H9 (cell line): Measurements from ENCODE around the gene FGF9. TPM values are rescaled to one million over a fixed set of nuclear protein-coding genes. Genes with fewer than 3 reads are reported as not detected.

Experiments used
- DNase-seq: peaks from one replicate; pipeline ENCODE4 v3.0.0-alpha.2; 2017
- H2AFZ ChIP-seq: one replicate; pipeline ENCODE4 v1.6.1; 2013; ENCODE audit warnings: mild to moderate bottlenecking, low read length, control low read depth, moderate library complexity
- H2AK5ac ChIP-seq: 2 replicates; pipeline ENCODE4 v1.6.1; 2013; ENCODE audit warnings: low read length, control low read depth, mixed read lengths; ENCODE audit not compliant: insufficient read length
- H2BK120ac ChIP-seq: one replicate; pipeline ENCODE4 v1.6.1; 2013; ENCODE audit warnings: low read depth, mild to moderate bottlenecking, low read length, control low read depth, inconsistent platforms; ENCODE audit not compliant: poor library complexity, severe bottlenecking
- H2BK12ac ChIP-seq: 2 replicates; pipeline ENCODE4 v1.6.1; 2013; ENCODE audit warnings: low read length, control low read depth, mixed read lengths, low read depth; ENCODE audit not compliant: insufficient read length
- H2BK15ac ChIP-seq: 2 replicates; pipeline ENCODE4 v1.6.1; 2013; ENCODE audit warnings: low read depth, low read length, control low read depth
- H2BK20ac ChIP-seq: one replicate; pipeline ENCODE4 v1.6.1; 2013; ENCODE audit warnings: low read depth, mild to moderate bottlenecking, low read length, control low read depth, inconsistent platforms; ENCODE audit not compliant: poor library complexity, severe bottlenecking
- H2BK5ac ChIP-seq: 2 replicates; pipeline ENCODE4 v1.6.1; 2013; ENCODE audit warnings: low read length, control low read depth, mixed read lengths; ENCODE audit not compliant: insufficient read length
- H3K14ac ChIP-seq: 2 replicates; pipeline ENCODE4 v1.6.1; 2013; ENCODE audit warnings: low read length, control low read depth; ENCODE audit not compliant: insufficient read depth
- H3K18ac ChIP-seq: 2 replicates; pipeline ENCODE4 v1.6.1; 2013; ENCODE audit warnings: low read depth, mild to moderate bottlenecking, mixed read lengths, low read length, control low read depth; ENCODE audit not compliant: insufficient read length
- H3K23ac ChIP-seq: 2 replicates; pipeline ENCODE4 v1.6.1; 2013; ENCODE audit warnings: low read length, control low read depth, mixed read lengths, low read depth; ENCODE audit not compliant: insufficient read length
- H3K23me2 ChIP-seq: 2 replicates; pipeline ENCODE4 v1.6.1; 2013; ENCODE audit warnings: low read depth, mild to moderate bottlenecking, mixed read lengths, low read length, control low read depth; ENCODE audit not compliant: insufficient read length, poor library complexity, severe bottlenecking
- H3K27ac ChIP-seq: 2 replicates; pipeline ENCODE4 v1.5.1; 2013; ENCODE audit warnings: low read length, control low read depth, mixed read lengths, low read depth; ENCODE audit not compliant: insufficient read length
- H3K27me3 ChIP-seq: 2 replicates; pipeline ENCODE4 v1.6.1; 2013; ENCODE audit warnings: low read length, control low read depth, inconsistent platforms; ENCODE audit not compliant: insufficient read depth
- H3K4ac ChIP-seq: 2 replicates; pipeline ENCODE4 v1.6.1; 2013; ENCODE audit warnings: low read depth, mild to moderate bottlenecking, control low read depth, inconsistent platforms, low read length, moderate library complexity
- H3K4me1 ChIP-seq: 2 replicates; pipeline ENCODE4 v1.6.1; 2013; ENCODE audit warnings: low read length, control low read depth, inconsistent platforms; ENCODE audit not compliant: insufficient read depth
- H3K4me2 ChIP-seq: 2 replicates; pipeline ENCODE4 v1.6.1; 2013; ENCODE audit warnings: low read length, control low read depth, mixed read lengths; ENCODE audit not compliant: insufficient read length, insufficient read depth
- H3K56ac ChIP-seq: 2 replicates; pipeline ENCODE4 v1.6.1; 2013; ENCODE audit warnings: low read depth, mild to moderate bottlenecking, mixed read lengths, low read length, control low read depth; ENCODE audit not compliant: insufficient read length
- H3K79me1 ChIP-seq: 2 replicates; pipeline ENCODE4 v1.6.1; 2013; ENCODE audit warnings: low read depth, mild to moderate bottlenecking, moderate library complexity, low read length, control low read depth, inconsistent platforms; ENCODE audit not compliant: insufficient read depth, poor library complexity, severe bottlenecking
- H3K79me2 ChIP-seq: 2 replicates; pipeline ENCODE4 v1.6.1; 2013; ENCODE audit warnings: low read length, control low read depth, inconsistent platforms; ENCODE audit not compliant: insufficient read depth
- H3K9ac ChIP-seq: 2 replicates; pipeline ENCODE4 v1.6.1; 2013; ENCODE audit warnings: low read length, control low read depth, mixed read lengths; ENCODE audit not compliant: insufficient read length; ENCODE audit errors: extremely low read depth
- H3K9me3 ChIP-seq: one replicate; pipeline ENCODE4 v1.6.1; 2013; ENCODE audit warnings: low read depth, low read length, inconsistent platforms; ENCODE audit not compliant: control insufficient read depth
- H3T11ph ChIP-seq: one replicate; pipeline ENCODE4 v1.6.1; 2013; ENCODE audit warnings: mild to moderate bottlenecking, low read length, control low read depth, inconsistent platforms
- H4K20me1 ChIP-seq: one replicate; pipeline ENCODE4 v1.6.1; 2013; ENCODE audit not compliant: control insufficient read depth, insufficient read length, insufficient read depth
- H4K5ac ChIP-seq: 2 replicates; pipeline ENCODE4 v1.6.1; 2013; ENCODE audit warnings: low read depth, mild to moderate bottlenecking, mixed read lengths, low read length, control low read depth; ENCODE audit not compliant: insufficient read length
- H4K8ac ChIP-seq: replicated peaks from 2 replicates; pipeline ENCODE4 v1.6.1; 2013; ENCODE audit warnings: low read length, control low read depth, mixed read lengths, low read depth; ENCODE audit not compliant: insufficient read length
- H4K91ac ChIP-seq: 2 replicates; pipeline ENCODE4 v1.6.1; 2013; ENCODE audit warnings: low read depth, mild to moderate bottlenecking, moderate library complexity, mixed read lengths, low read length, control low read depth; ENCODE audit not compliant: insufficient read length
- H3K27ac Mint-ChIP-seq, 3 experiments: 2 replicates in 2 of 3; 3 replicates in 1 of 3; pipeline ENCODE4 v1.8.0; 2020 to 2021; ENCODE audit warnings: mixed read lengths in 3 of 3, mild to moderate bottlenecking in 1 of 3, moderate library complexity in 1 of 3
- H3K27me3 Mint-ChIP-seq: 2 replicates; pipeline ENCODE4 v1.8.0; 2021; ENCODE audit warnings: low read depth, mild to moderate bottlenecking, moderate library complexity, mixed read lengths
- H3K36me3 Mint-ChIP-seq, 3 experiments: 2 replicates in 2 of 3; 3 replicates in 1 of 3; pipeline ENCODE4 v1.8.0; 2020 to 2021; ENCODE audit warnings: low read depth in 3 of 3, mixed read lengths in 3 of 3; ENCODE audit not compliant: insufficient read depth in 1 of 3
- H3K4me1 Mint-ChIP-seq, 2 experiments: 2 replicates each; pipeline ENCODE4 v1.8.0; 2020; ENCODE audit warnings: mixed read lengths in 2 of 2
- H3K4me3 Mint-ChIP-seq, 2 experiments: 2 replicates in 1 of 2; 3 replicates in 1 of 2; pipeline ENCODE4 v1.8.0; 2020 to 2021; ENCODE audit warnings: mild to moderate bottlenecking in 2 of 2, mixed read lengths in 2 of 2, moderate library complexity in 1 of 2
- H3K9me3 Mint-ChIP-seq, 2 experiments: 2 replicates in 1 of 2; 3 replicates in 1 of 2; pipeline ENCODE4 v1.8.0; 2020; ENCODE audit warnings: mild to moderate bottlenecking in 2 of 2, mixed read lengths in 2 of 2, moderate library complexity in 1 of 2
- WGBS: extraction: QIAGEN DNeasy Blood & Tissue Kit; methylation state at CpG from one replicate; pipeline ENCODE4 v1.1.7; 2013; ENCODE audit warnings: missing lambda C conversion rate, low lambda C conversion rate, mixed read lengths; ENCODE audit not compliant: insufficient read length; ENCODE audit errors: extremely low coverage; 5-methylcytosine and 5-hydroxymethylcytosine counted together
- total RNA-seq: library from RNA; stranded (reverse); gene quantifications from 2 replicates; pipeline ENCODE4 v1.2.1, GENCODE V29; 2021
- TF ChIP-seq, protein P1 (sequence below): fragments of 200-600 bp; sonication (generic); conservative IDR thresholded peaks from 3 replicates; pipeline ENCODE4 v1.8.0; 2021; ENCODE audit warnings: antibody characterized with exemption, mild to moderate bottlenecking

FGF9 gene
- total RNA-seq, 1 experiment from 2014 or later: 0.22 TPM

DNA sequence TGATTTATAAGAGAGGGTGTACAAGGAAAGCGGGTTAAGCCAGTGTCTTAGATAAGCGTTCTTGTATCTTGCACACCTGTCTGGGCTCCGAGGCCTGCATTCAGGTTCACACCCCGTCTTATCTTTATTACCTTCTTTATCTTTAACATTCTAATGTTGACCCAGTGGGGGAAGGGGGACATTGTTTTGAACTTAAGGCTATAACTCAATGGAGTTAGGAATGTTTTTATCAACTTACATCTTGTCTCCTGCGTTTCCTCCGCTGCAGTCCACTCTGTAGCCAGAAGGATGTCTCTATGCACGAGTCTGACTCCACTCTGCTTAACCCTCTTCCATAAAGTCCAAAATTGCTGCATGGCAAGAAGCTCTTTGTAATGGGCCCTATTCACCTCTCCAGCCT is 71.2 kb downstream of the FGF9 start:
- Histone ChIP-seq H4K5ac (no peak overlapping the region), H3K9me3 (no peaks in the 10 kb centered on the region), H2BK120ac (no peak overlapping the region), H3K56ac (peak overlapping the region; percentile 66), H3K79me1 (no peaks in the 10 kb centered on the region), H3K27me3 (no peaks in the 10 kb centered on the region), H4K20me1 (no peaks in the 10 kb centered on the region), H3K27ac (no peak overlapping the region), H2AK5ac (no peak overlapping the region), H3K23ac (no peak overlapping the region), H4K91ac (no peak overlapping the region), H4K8ac (no peak overlapping the region), H3K4me1 (no peaks in the 10 kb centered on the region), H3T11ph (no peak overlapping the region), H3K14ac (no peak overlapping the region), H3K23me2 (no peaks in the 10 kb centered on the region), H3K4ac (no peak overlapping the region), H3K9ac (no peak overlapping the region), H2BK12ac (no peak overlapping the region), H3K18ac (no peak overlapping the region), H2BK5ac (no peak overlapping the region), H2BK20ac (no peak overlapping the region), H3K4me2 (no peak overlapping the region), H2AFZ (no peak overlapping the region), H2BK15ac (no peak overlapping the region), H3K79me2 (no peaks in the 10 kb centered on the region)
- H3K27ac Mint-ChIP-seq: no peak overlapping the region
- no peaks in the 10 kb centered on the region; the same call in 1 of the 2 replicates for H3K27me3 Mint-ChIP-seq
- TF ChIP-seq, protein P1, sequence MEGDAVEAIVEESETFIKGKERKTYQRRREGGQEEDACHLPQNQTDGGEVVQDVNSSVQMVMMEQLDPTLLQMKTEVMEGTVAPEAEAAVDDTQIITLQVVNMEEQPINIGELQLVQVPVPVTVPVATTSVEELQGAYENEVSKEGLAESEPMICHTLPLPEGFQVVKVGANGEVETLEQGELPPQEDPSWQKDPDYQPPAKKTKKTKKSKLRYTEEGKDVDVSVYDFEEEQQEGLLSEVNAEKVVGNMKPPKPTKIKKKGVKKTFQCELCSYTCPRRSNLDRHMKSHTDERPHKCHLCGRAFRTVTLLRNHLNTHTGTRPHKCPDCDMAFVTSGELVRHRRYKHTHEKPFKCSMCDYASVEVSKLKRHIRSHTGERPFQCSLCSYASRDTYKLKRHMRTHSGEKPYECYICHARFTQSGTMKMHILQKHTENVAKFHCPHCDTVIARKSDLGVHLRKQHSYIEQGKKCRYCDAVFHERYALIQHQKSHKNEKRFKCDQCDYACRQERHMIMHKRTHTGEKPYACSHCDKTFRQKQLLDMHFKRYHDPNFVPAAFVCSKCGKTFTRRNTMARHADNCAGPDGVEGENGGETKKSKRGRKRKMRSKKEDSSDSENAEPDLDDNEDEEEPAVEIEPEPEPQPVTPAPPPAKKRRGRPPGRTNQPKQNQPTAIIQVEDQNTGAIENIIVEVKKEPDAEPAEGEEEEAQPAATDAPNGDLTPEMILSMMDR: no peak
- H3K36me3 Mint-ChIP-seq: no peaks in the 10 kb centered on the region
- no peaks in the 10 kb centered on the region for H3K4me1 Mint-ChIP-seq
- no peaks in the 10 kb centered on the region for H3K9me3 Mint-ChIP-seq
- DNase-seq: no peak
- WGBS: no CpG with 5 or more reads among the region's 7 CpGs
- no peak overlapping the region for H3K4me3 Mint-ChIP-seq
